Measurements from ENCODE around the gene PLA2G2D.

Gene PLA2G2D

DNA sequence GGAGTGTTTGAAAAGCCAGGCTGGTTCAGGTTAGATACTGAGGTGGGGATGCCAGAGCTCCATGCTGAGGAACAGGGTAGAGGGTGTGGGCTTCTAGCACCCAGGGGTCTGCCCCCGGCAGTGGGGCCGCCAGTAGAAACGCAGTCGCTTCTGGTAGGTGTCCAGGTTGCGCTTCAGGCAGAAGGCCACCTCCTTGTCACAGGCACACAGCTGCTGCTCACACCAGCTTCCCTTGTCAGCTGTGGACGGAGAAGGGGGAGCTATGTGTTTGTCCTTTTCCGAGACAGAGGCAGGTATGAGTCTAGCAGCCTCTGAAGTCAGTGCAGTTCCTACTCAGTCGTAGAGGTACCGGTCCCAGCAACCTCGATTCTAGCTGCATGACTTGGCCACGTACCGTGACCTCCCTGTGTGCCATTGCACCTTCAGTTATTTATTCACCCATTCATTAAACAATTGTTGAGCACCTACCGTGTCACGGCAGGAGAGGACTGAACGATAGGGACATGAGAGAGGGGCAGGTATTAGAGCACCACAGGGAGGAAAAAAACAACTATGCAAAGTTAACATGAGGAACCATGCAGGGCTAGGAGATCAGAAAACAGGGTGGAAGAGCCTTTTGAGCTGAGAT lies 5.2 kb downstream of the PLA2G2D start:
- H3K36me3 Mint-ChIP-seq, result no peaks in the 10 kb centered on the region
- H3K9me3 Mint-ChIP-seq, result no peaks in the 10 kb centered on the region
- H3K4me1 Mint-ChIP-seq, result no peaks in the 10 kb centered on the region
- DNase-seq, result no peak
- H3K27ac Mint-ChIP-seq, result no peak overlapping the region
- CTCF ChIA-PET, result interaction anchor here (0.6 to 0.7 kb wide), 2 partner anchors 106 to 531 kb away, joined by 3 read pairs; no protein-coding TSS in a partner anchor
- H3K4me3 Mint-ChIP-seq, result no peak overlapping the region
- peaks cover 25% of the 10 kb centered on the region for H3K27me3 Mint-ChIP-seq

GRCh38 chr1:20112279-20113000 lies 6.9 kb downstream of the PLA2G2D start:
- Mint-ChIP-seq H3K9me3 (no peaks in the 10 kb centered on the region), H3K36me3 (no peaks in the 10 kb centered on the region), H3K4me1 (no peaks in the 10 kb centered on the region), H3K4me3 (no peak overlapping the region), H3K27ac (no peak overlapping the region), H3K27me3 (peaks cover 33% of the 10 kb centered on the region)
- no peak for DNase-seq
- CTCF ChIA-PET, result no interaction called here

GRCh38 chr1:20111452-20111851 lies 7.9 kb downstream of the PLA2G2D start:
- Mint-ChIP-seq H3K27me3 (peaks cover 38% of the 10 kb centered on the region), H3K4me1 (no peaks in the 10 kb centered on the region), H3K36me3 (no peaks in the 10 kb centered on the region), H3K9me3 (no peaks in the 10 kb centered on the region), H3K27ac (no peak overlapping the region), H3K4me3 (no peak overlapping the region)
- CTCF ChIA-PET, result interaction anchor here (1.1 kb wide), 1 partner anchor 15 kb away, joined by 3 read pairs; no protein-coding TSS in a partner anchor
- no peak for DNase-seq

DNA sequence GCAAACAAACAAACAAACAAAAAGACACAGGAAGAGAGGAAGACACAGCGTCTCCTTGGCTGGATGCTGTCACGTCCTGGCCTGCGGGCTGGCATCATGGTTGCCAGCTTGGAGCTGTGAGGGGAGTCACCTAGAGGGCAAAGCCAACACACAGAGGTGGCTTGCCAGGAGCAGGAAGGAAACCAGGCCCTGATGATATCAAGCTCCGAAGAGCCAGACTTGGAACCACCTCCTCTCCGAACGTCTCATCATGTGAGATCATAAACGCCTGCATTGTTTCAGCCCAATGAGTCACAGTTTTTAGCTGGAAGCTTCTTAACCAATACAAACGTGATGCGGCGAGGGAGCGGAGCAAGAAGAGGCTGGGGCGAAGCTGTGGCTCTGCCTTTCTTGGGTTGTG lies 8.7 kb downstream of the PLA2G2D start:
- DNase-seq, result no peak
- Mint-ChIP-seq H3K27me3 (peaks cover 39% of the 10 kb centered on the region), H3K9me3 (no peaks in the 10 kb centered on the region), H3K4me3 (no peak overlapping the region), H3K36me3 (no peaks in the 10 kb centered on the region), H3K27ac (no peak overlapping the region), H3K4me1 (no peaks in the 10 kb centered on the region)
- CTCF ChIA-PET, result interaction anchor here (1.1 kb wide), 1 partner anchor 15 kb away, joined by 3 read pairs; no protein-coding TSS in a partner anchor

DNA sequence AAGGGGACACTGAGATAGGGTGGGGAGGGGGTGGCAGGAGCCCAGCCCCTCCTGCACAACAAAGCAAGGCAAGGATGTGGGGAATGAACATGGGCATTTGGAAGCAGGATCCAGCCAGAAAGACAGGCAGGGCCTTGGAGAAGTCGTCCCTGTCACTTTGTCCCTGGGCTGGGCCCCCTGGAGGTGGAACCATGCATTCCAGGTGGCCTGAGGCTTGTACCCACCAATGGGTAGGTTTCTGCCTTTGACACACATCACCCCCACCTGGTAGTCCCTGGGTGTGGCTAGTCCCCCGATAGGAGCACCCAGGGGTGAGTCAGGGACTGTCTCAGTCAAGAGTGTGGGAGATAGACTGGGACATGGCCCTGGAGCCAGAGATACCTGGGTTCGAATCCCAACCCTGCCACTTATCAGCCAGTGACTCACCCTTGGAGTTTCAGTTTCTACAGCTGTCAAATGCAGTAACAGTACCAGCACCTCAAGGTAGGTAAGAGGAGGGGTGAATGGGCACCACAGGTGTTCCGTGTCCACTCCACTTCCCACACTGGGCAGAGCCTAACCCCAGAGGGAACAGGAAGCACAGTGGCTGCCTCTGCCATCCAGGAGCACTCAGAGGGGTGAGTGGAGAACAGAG lies 10.0 kb downstream of the PLA2G2D start:
- no peaks in the 10 kb centered on the region for H3K4me1 Mint-ChIP-seq
- no peaks in the 10 kb centered on the region for H3K36me3 Mint-ChIP-seq
- CTCF ChIA-PET, result interaction anchor here (1.5 kb wide), 1 partner anchor 43 kb away, joined by 5 read pairs; no protein-coding TSS in a partner anchor
- no peak overlapping the region for H3K4me3 Mint-ChIP-seq
- DNase-seq, result no peak
- H3K27ac Mint-ChIP-seq, result no peak overlapping the region
- no peaks in the 10 kb centered on the region for H3K9me3 Mint-ChIP-seq
- peaks cover 35% of the 10 kb centered on the region for H3K27me3 Mint-ChIP-seq

DNA sequence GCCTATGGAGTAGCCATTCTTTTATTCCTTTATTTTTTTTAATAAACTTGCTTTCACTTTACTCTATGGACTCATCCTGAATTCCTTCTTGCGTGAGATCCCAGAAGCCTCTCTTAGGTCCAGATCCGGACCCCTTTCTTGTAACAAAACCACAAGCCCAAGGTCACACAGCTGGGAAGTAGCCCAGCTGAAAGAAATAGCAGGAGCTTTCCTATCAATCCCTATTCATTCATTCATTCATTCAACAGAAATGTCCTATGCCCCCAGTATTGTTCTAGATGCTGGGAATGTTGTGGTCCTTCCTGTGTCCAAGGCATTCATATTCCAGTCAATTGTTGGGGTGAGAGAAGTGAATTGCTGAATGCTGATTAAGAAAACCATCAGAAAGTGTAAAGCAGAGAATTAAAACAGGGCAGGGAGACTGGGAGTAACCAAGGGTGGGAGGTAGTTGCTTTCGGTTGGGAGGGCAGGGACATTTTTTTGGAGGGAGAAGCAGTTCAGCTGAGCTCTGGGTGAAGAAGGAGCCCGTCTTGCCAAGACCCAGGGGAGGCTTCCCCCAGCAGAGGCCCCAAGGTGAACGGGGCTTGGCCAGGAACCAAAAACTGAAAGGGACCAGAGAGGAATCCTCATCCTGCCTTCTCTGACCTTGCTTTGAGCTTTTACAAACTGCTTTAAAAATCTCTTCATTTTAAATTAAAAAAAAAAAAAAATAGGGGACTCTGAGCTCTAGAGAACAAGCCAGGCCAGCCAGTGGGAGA lies 10.8 kb downstream of the PLA2G2D start:
- no peak overlapping the region for H3K4me3 Mint-ChIP-seq
- no peak for DNase-seq
- H3K27ac Mint-ChIP-seq, result no peak overlapping the region
- no peaks in the 10 kb centered on the region for H3K9me3 Mint-ChIP-seq
- CTCF ChIA-PET, result interaction anchor here (1.5 kb wide), 1 partner anchor 44 kb away, joined by 5 read pairs; no protein-coding TSS in a partner anchor
- H3K4me1 Mint-ChIP-seq, result no peaks in the 10 kb centered on the region
- H3K36me3 Mint-ChIP-seq, result no peaks in the 10 kb centered on the region
- peaks cover 35% of the 10 kb centered on the region for H3K27me3 Mint-ChIP-seq

- CTCF ChIA-PET, result interaction anchor here (1.5 kb wide), 1 partner anchor 45 kb away, joined by 5 read pairs; no protein-coding TSS in a partner anchor
- H3K4me1 Mint-ChIP-seq, result no peaks in the 10 kb centered on the region
- no peaks in the 10 kb centered on the region for H3K36me3 Mint-ChIP-seq
- H3K27me3 Mint-ChIP-seq, result peaks cover 30% of the 10 kb centered on the region
- H3K27ac Mint-ChIP-seq, result no peak overlapping the region
- no peak overlapping the region for H3K4me3 Mint-ChIP-seq
- DNase-seq, result no peak
- no peaks in the 10 kb centered on the region for H3K9me3 Mint-ChIP-seq
These were observed 11.5 kb downstream of the PLA2G2D start for GRCh38 chr1:20107796-20108195.

DNA sequence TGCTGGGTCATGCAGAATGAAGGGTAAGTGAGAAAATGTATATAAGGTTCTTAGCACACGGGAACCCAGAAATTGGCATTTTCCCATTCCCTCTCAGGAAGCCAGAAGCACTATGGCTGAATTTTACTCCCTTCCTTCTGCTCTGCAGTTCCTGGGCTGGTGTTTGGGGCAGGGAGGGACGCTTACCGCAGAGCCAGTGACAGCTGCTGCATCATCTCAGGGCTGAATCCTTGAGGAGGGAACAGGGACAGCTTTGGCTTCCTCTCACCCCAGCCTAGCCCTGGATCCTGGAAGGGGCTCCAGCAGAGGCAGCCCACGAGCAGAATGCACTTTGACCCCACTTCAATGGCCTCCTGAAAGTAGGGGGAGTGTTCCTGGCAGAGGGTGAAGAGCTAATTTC lies 12.0 kb downstream of the PLA2G2D start:
- DNase-seq, result no peak
- H3K4me1 Mint-ChIP-seq, result no peaks in the 10 kb centered on the region
- no peak overlapping the region for H3K4me3 Mint-ChIP-seq
- H3K27ac Mint-ChIP-seq, result no peak overlapping the region
- no peaks in the 10 kb centered on the region for H3K36me3 Mint-ChIP-seq
- H3K27me3 Mint-ChIP-seq, result peaks cover 27% of the 10 kb centered on the region
- H3K9me3 Mint-ChIP-seq, result no peaks in the 10 kb centered on the region
- CTCF ChIA-PET, result no interaction called here

DNA sequence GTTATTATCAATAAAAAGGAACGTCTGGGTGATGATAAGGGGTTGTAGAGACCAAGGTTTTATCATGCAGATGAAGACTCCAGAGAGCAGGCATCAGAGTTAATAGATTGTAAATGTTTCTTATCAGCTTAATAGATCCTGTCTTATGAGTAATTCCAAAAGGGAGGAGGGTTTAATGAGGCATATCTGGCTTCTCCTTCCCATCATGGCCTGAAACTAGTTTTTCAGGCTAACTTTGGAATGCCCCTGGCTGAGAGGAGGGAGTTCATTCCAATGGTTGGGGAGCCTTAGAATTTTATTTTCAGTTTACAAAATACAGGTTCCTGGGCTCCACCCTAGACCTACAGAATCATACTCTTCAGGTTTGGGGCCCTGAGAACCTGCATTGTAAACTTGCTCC lies 13.5 kb downstream of the PLA2G2D start:
- Mint-ChIP-seq H3K4me1 (no peaks in the 10 kb centered on the region), H3K36me3 (no peaks in the 10 kb centered on the region), H3K9me3 (no peaks in the 10 kb centered on the region), H3K4me3 (no peak overlapping the region), H3K27ac (no peak overlapping the region), H3K27me3 (peaks cover 25% of the 10 kb centered on the region)
- CTCF ChIA-PET, result no interaction called here
- no peak for DNase-seq

DNA sequence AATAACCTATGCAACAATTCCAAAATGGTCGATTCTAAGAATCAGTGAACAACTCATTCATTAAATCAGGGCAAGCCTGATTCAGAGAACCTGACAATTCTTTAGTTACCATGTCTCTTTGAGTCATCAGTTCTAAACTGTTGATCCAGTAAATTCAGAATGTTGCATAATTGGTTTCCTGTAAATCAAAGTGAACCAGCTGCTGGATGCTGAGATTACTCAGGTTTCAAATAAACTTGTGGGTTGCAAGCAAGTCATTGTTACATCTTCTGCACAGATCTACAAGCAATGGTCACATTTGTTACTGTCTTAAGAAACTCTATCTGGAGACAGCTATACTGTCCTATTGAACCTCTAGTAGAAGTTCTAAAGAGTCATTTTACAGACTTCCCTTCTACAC lies 16.5 kb downstream of the PLA2G2D start:
- H3K27me3 Mint-ChIP-seq, result peaks cover 14% of the 10 kb centered on the region
- no peaks in the 10 kb centered on the region for H3K9me3 Mint-ChIP-seq
- H3K27ac Mint-ChIP-seq, result no peak overlapping the region
- CTCF ChIA-PET, result interaction anchor here (1.0 to 4.6 kb wide), 2 partner anchors 49 to 90 kb away, joined by 3 to 23 read pairs; no protein-coding TSS in a partner anchor
- no peak overlapping the region for H3K4me3 Mint-ChIP-seq
- H3K4me1 Mint-ChIP-seq, result no peaks in the 10 kb centered on the region
- H3K36me3 Mint-ChIP-seq, result no peaks in the 10 kb centered on the region
- no peak for DNase-seq

GRCh38 chr1:20100632-20101355 lies 18.5 kb downstream of the PLA2G2D start:
- Mint-ChIP-seq H3K9me3 (no peaks in the 10 kb centered on the region), H3K4me1 (no peaks in the 10 kb centered on the region), H3K36me3 (no peaks in the 10 kb centered on the region), H3K27ac (no peak overlapping the region), H3K4me3 (no peak overlapping the region), H3K27me3 (peaks cover 5% of the 10 kb centered on the region)
- peak; percentile 48 for DNase-seq
- CTCF ChIA-PET, result interaction anchor here (1.0 to 4.6 kb wide), 5 partner anchors 26 to 95 kb away, joined by 3 to 23 read pairs (median 4); no protein-coding TSS in a partner anchor

DNA sequence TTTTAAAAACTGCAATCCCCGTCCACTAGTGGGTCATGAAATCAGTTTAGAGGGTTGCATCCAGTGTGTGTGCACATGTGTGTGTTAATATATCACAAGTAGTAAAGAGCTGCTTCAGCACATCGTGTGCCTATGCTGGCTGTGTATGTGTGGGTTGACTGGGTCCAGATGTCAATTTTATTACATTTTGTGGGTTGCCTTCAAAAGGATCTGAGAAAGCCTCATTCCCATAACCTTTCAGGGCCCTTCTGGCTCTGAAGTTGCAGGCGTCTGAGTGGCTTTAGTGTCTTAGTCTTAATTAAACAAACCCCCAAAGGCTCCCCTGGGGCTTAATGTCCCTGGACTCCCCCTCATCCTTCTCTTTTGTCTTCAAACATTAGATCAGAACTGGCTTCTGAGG lies 19.8 kb downstream of the PLA2G2D start:
- no peaks in the 10 kb centered on the region for H3K36me3 Mint-ChIP-seq
- H3K27ac Mint-ChIP-seq, result no peak overlapping the region
- H3K4me3 Mint-ChIP-seq, result no peak overlapping the region
- DNase-seq, result no peak
- peaks cover under 1% of the 10 kb centered on the region for H3K27me3 Mint-ChIP-seq
- H3K9me3 Mint-ChIP-seq, result no peaks in the 10 kb centered on the region
- CTCF ChIA-PET, result interaction anchor here (0.7 to 4.6 kb wide), 3 partner anchors 53 to 182 kb away, joined by 3 to 23 read pairs (median 3); no protein-coding TSS in a partner anchor
- no peaks in the 10 kb centered on the region for H3K4me1 Mint-ChIP-seq

DNA sequence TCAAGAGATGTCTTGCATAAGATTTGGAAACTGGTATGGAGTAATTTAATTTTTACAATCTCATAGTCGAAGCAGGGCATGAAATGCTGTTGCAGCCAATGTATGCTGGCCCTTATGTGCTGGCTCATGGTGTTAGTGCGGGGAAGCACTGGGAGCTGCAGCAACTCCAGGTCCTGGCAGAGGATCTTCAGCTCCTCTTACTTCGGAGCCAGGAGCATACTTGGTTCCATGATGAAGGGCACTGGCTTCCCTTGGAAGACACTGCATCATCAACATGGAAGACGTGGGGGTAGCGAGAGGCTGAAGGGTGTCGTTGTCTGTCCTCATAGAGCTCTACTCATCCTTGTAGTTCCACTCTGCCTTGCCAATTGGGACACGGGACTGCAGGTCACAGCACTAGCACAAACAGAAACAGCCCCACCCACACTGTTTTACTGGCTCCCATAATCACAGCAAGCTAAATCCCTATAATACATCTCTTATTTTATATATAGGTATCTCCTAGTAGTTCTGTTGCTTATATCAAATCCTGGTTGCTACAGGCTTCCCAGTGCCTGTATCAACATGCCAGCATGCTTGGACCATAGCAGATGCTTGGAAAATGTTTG lies 22.4 kb downstream of the PLA2G2D start:
- Mint-ChIP-seq H3K4me1 (no peaks in the 10 kb centered on the region), H3K9me3 (no peaks in the 10 kb centered on the region), H3K4me3 (no peak overlapping the region), H3K27ac (no peak overlapping the region), H3K36me3 (no peaks in the 10 kb centered on the region), H3K27me3 (peaks cover 23% of the 10 kb centered on the region)
- no peak for DNase-seq
- CTCF ChIA-PET, result no interaction called here
